SK-N-SH (cell line): ENCODE measurements around the gene FAM219B.

Experiments used
- RFX5 ChIP-seq: IDR thresholded peaks from 2 replicates; pipeline ENCODE4 v1.6.1; 2012; ENCODE audit warnings: mild to moderate bottlenecking, improper control_type of control experiment, low read length
- SMC3 ChIP-seq: IDR thresholded peaks from 2 replicates; pipeline ENCODE4 v1.6.1; 2012; ENCODE audit warnings: low read depth, low read length, improper control_type of control experiment
- TF ChIP-seq, protein P1 (sequence below): IDR thresholded peaks from 2 replicates; pipeline ENCODE4 v1.4.0; 2012; ENCODE audit warnings: low read depth

GRCh38 chr15:74950078-74950908 is 43.6 kb upstream of the FAM219B start:
- TF ChIP-seq, protein P1, sequence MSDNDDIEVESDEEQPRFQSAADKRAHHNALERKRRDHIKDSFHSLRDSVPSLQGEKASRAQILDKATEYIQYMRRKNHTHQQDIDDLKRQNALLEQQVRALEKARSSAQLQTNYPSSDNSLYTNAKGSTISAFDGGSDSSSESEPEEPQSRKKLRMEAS: no peak
- TF ChIP-seq RFX5: 0 out of 2 replicates have a peak, but pooled peaks have one; percentile 25
- TF ChIP-seq SMC3: peak; percentile 87
